Left kidney (tissue), 2 donors: Measurements from ENCODE around the gene LDLRAD1. TPM values are rescaled to one million over a fixed set of nuclear protein-coding genes. Genes with fewer than 3 reads are reported as not detected.
A peak's percentile ranks its signal among the peaks of the same experiment; 100 is the strongest.
"Not testable (repeated sequence)": the region's sequence is repeated elsewhere in the genome, so short reads cannot be mapped to it uniquely, and the experiment has no call there.

Source experiments
- DNase-seq: peaks from one replicate; pipeline ENCODE4 v3.0.0-alpha.2; 2013
- polyA plus RNA-seq: library from polyadenylated mRNA; unstranded; fragments of 120-200 nt; gene quantifications from one replicate; pipeline ENCODE4 v1.2.1, GENCODE V29; 2013; ENCODE audit not compliant: insufficient read length

Gene LDLRAD1
- polyA plus RNA-seq, 1 donor = not detected

DNA sequence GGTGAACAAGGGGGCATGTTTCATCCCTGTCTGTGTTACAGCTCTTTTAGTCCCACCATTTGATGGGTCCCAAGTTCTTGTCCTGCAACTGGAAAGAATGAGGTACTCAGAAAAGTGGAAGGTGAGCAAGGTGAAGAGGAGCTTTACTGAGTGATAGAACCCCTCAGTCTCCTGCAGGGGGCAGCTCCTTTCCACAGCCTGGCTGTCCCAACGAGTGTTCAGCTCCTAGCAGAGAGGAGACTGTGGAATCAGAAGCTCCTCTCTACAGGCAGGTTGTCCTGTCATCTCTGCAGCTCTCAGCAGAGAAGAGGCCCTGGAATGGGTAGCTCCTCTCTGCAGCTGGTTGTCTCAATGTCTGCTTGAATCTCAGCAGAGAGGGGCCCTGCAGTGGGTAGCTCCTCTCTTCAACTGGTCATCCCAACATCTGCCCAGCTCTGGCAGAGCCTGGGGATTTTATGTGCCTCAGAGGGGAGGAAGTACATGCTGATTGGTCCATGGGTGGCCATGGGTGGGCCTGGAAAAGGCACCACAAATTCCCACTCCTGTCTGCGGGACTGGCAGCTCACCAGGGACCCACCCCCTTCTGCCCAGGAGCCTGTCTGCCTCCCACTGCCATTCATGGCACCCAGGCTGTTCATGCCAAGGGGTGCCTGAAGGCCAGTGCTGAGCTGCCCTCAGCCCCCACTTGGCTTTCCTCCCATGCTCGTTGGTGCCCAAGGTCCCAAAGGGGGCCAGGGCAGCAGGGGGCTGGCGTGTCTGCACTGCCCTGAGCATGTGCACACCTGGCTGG is 25.7 kb downstream of the LDLRAD1 start:
- DNase-seq = no peak

DNA sequence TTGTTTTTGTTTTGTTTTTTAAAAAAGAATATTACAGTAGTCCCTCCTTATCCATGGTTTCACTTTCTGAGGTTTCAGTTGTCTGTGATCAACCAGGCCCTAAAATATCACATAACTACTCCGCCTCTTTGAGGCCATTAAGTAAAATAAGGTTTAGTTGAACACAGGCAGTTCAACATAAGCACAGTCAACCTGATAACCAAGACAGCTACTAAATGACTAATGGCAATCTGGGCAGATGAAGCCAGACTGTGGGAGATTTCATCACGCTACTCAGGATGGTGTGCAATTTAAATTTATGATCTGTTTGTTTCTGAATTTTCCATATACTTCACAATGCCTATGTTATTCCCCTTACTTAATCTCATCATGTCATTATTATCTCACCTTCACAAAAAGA is 30.1 kb downstream of the LDLRAD1 start:
- DNase-seq = no peak

DNA sequence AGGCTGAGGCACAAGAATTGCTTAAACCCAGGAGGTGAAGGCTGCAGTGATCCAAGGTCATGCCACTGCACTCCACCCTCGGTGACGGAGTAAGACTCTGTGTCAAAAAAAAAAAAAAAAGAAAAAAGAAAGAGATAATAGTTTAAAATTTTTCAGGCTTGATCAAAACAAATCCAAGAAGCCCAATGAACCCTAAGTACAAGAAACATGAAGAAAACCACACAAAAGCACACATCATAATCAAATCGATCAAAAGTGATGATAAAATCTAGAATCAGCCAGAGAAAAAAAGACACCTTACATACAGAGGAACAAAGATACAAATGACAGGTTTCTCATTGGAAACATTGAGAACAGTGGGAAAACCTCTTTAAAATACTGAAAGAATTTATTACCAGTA is 31.5 kb downstream of the LDLRAD1 start:
- no peak for DNase-seq

DNA sequence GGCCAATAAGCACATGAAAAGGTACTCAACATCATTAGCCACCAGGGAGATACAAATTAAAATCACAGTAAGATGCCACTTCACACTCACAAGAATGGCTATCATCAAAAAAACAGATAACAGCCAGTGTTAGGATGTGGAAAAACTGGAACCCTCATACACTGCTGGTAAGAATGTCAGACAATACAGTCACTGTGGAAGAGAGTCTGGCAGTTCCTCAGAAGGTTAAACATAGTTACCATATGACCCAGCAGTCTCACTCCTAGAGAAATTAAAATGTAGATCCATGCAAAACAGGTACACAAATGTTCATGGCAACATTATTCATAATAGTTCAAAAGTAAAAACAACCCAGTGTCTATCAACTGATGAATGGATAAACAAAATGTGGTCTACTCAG is 33.3 kb downstream of the LDLRAD1 start:
- no peak for DNase-seq

DNA sequence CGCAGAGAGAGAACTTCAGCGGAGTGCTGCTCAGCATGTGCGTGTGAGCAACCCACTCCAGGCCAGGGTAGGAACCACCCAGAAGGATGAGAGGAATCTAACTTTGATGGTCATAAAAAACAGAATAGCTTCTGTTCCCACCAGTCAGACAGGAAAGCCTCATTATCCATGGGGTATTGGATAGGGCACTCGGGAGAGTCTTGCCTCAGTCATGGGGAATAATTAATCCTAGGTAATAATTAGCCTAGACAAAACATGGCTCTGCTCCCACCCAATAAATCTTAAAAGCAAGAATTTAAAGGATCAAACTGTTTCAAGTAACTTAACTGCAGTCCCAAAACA is 35.3 kb downstream of the LDLRAD1 start:
- peak; percentile 37 for DNase-seq

DNA sequence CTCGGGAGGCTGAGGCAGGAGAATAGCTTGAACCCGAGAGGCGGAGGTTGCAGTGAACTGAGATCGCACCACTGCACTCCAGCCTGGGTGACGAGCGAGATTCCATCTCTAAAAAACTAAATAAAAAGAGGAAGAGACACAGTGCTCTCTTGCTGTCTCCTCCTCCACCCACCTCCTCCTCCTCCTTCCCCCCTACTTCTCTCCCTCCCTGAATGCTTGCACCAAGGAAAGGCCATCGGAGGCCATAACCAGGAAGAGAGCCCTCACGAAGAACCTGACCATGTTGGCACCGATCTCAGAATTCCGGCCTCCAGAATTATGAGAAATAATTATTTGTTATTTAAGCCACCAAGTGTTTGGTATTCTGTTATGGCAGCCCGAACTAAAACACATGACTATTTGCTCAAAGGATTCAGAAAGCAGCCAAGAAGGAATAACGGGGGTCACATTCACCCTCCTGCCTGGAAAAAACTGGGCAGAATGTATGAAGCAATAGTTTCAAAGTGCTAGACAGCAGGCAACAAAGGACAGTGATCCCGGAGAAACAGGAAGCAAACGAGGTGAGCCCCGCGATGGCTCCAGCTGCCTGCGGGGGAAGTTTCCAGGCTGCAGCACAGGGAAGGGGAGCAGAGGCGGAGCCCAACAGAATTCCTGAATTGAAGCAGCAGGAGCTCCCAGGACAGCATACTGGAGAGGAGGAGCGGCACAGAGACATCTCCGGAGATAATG is 35.8 kb downstream of the LDLRAD1 start:
- peak; percentile 36 for DNase-seq

DNA sequence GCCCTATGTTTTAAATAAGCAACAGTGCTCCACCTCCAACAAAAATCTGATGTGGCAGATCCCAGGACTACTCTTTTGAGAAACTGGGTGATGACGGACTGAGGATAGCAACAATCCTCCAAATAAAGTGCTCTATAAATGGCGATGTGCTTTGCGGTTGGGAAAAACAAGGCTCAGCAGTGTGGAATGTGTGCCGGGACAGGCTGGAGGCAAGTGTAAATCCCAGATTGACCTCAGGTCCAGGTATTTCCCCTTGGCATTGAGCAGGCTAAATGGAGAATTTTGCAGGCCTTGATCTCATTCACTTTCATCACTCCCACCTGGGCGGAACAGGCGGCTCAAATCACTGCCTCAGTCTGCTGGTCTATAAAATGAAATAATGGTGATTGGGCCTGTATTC is 36.8 kb downstream of the LDLRAD1 start:
- no peak for DNase-seq

DNA sequence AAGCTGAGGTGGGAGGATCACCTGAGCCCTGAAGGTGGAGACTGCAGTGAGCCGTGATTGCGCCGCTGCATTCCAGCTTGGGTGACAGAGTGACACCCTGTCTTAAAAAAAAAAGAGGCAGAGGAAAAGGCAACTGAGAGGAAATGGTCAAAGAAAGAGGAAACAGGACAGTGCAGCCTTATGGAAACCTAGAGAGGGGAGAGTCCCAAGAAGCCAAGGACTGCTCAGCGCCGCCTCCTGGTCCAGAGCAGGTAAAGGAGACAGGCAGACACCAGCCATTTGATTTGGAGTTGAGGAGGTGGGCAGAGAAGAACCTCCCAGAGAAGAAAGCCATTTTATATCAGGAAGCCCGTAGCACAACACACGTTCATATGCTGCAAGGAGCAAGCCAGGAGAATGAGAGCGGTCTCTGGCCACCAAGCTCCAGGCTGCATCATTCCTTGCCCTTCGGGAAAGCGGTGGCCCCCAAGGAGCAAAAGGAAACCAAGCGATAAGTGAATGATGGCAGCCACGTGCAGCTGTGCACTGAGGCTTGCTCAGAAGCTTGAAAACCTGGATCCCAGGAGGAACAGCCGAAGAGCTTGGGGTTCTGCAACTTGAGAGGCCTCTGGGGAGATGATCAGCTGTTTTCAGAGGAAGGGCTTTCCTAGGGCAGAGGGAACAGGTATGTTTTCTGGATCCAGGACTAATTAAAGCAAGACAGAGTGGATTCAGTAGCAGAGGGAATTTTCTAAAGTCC is 38.1 kb downstream of the LDLRAD1 start:
- no peak for DNase-seq

DNA sequence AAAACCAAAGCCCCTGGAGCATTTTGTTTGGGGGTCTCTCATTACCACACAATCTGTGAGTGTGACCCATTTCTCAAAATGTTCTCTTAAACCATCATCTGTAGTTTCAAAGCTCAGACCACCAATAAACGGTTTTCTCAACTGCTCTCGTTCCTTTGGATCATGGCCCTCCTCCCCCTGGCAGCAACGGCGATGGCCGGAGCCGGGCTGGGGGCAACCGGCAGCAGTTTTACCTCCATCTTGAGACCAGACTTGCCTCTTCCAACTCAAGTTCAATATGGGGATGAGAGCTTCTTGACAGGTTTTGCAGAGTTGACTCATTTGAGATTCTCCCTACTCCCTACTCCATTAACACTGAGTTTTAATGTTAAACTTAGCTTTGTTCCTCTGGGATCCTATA is 42.1 kb downstream of the LDLRAD1 start:
- DNase-seq = no peak

DNA sequence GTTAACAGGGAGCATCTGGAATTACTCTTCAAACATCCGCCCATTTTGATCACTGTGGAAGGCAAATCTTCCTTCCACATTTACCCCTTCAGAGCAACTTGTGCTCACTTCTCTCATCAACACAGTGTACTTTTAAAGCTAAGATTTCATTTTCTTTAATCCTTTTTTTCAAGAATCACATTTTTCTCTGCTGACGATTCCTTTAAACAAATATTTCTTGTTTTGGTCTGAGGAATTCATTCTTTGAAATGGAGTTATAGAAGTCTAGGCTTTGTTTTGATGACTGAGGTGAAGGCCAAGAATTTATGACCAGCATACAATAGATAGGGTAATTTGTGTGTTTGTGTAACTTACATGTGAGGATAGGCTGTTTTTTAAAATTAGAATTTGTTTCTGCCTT is 46.3 kb downstream of the LDLRAD1 start:
- no peak for DNase-seq

DNA sequence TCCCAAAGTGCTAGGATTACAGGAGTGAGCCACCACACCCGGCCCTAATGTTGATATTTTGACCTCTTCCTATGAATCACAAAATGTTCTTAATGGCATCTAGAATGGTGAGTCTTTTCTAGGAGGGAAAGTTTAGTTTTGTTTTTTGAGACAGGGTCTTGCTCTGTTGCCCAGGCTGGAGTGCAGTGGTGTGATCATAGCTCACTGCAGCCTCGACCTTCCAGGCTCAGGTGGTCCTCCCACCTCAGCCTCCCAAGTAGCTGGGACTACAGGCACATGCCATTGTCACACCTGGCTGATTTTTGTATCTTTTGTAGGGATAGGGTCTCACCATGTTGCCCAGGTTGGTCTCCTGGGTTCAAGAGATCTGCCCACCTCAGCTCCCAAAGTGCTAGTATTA is 48.7 kb downstream of the LDLRAD1 start:
- not testable (repeated sequence) for DNase-seq

DNA sequence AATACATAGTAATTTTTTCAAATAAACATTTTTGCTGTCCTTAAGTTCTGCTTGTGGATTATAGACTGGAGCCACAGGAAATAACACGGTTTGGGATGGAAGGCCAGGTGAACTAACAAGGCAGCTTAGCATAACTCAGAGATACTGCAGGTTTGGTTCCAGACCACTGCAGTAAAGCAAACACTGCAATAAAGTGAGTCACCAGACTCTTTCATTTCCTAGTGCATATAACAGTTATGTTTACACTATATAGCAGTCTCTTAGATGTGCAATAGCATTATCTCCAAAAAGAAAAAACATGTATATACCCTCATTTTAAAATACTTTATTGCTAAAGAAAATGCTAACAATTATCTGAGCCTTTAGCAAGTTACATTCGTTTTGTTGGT is 49.9 kb downstream of the LDLRAD1 start:
- no peak for DNase-seq

DNA sequence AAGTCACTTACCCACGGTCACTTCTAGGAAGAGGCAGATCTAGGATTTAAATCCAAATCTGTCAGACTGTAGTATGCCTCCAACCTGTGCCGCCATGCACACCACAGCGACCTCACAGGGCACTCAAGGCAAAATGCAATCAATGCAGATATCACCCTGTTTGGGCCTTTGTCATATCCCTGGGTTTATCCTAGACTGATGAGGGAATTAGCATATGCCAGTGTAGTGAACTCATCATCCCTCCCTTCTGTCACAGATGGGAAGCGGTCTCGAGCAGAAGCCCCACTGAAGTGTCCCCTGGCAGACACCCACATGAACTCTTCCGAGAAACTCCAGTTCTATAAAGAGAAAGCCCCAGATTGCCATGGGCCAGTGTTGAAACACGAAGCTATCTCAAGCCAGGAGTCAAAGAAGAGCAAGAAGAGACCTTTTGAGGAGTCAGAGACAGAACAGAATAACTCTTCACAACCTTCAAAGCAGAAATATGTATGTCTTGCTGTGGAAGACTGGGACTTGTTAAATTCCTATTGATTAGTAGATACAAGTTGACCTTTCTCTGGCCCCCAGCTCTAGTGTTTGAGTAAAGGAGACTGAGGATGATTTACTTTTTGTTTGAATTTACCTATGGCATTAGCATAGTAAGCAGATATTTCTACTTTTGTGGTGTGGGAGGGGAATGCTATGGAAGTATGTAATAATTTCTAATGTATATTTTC is 50.4 kb downstream of the LDLRAD1 start:
- DNase-seq = no peak

DNA sequence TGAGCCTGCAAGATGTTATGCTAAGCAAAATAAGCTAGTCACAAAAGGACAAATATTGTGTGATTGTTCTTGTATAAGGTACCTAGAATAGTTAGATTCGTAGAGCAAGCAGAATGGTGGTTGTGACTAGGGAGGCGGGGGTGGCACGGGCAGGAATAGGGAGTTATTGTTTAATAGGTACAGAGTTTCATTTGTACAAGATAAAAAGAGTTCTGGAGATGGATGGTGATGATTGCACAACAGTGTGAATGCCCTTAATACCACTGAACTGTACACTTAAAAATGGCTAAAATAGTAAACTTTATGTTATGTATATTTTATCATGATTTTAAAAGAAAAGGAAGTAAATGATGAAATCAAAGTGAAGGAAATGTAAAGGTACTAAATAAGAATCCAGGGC is 51.2 kb downstream of the LDLRAD1 start:
- no peak for DNase-seq

DNA sequence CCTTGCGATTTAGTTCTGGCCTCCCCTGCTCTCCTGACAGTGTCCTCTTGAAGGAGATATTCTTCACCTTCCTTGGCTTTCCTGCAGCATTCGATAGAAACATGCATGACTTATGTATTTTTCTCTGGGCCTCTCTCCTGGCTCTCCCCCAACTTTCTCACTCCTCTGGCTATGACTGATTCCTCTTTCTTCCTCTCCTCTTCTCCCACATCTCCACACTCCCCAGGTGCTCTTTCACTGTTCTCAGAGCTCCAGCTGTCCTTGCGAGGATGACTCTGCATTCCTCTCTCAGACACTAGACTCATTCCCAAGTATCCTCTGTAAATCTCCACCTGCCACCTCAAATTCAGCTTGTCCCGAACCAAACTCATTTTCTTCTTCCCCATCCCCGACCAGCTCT is 53.9 kb downstream of the LDLRAD1 start:
- no peak for DNase-seq

DNA sequence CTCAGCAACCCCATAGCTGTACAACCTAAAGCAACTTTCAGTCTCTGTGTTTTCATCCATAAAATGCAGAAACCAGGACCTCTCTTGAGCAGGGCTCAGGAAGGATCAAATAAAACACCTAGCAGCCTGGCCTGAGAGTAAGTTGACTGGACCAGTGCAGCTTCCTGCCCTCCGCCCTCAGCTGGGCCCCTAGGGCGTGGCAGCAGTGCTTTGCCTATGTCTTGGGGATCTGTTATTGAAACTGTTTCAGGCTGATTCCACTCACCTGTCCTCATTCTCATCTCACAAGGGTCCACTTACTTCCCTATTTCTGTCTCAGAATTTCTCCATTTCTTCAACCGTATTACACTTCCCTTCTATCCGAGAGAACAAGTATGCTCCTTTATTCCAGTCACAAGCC is 54.5 kb downstream of the LDLRAD1 start:
- DNase-seq = no peak

DNA sequence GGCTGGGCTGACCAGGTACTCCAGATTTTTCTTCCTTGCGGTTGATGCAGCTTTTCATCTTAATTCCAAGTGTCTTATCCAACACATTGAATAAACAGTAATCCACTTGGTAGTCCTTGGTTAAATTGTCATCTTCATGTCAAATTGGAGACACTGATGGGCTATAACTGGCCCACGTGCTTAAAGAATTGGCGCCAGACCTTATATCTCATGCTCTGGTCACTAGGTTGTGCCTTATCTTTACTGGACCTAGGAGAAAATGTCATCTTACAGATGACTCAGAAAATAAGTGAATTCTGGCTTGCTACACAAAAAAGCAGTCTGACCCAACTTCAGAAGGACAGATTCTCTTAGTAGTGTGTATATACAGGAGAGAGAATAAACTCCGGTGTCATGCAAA is 55.6 kb downstream of the LDLRAD1 start:
- no peak for DNase-seq

DNA sequence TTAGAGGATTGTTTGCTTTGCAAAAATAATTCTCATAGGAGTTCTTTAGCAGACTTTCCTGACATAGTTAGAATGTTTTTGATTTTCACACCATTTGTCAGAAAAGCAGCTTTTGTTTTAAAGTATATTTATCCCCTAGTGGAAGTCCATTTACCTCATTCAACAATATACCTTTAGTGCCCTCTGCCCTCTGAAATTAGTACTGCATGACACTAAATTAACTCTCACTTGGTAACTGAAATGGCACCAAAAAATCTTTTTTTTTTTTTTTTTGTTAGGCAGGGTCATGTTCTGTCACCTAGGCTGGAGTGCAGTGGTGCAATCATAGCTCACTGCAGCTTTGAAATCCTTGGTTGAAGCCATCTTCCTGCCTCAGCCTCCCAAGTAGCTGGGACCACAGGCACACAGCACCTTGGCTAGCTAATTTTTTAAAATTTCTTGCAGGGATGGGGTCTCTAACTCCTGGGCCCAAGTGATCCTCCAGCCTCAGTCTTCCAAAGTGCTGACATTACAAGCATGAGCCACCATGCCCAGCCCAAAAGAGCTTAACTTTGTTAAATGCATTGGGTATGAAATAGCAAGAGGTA is 58.2 kb downstream of the LDLRAD1 start:
- no peak for DNase-seq
